Esophagus muscularis mucosa (tissue), 4 donors: ENCODE measurements around the gene MSX1.

Experiments used
- EP300 ChIP-seq: sonication (generic); formaldehyde crosslinking; IDR thresholded peaks from one replicate; pipeline ENCODE4 v1.6.1; 2017; ENCODE audit warnings: antibody characterized with exemption
- POLR2A ChIP-seq: fragments of 450-650 bp; IDR thresholded peaks from one replicate; pipeline ENCODE4 v1.6.1; 2017; ENCODE audit warnings: antibody characterized with exemption, moderate library complexity, mild to moderate bottlenecking, low read depth
- POLR2AphosphoS5 ChIP-seq, 2 donors: sonication (generic); formaldehyde crosslinking; IDR thresholded peaks; one replicate each; pipeline ENCODE4 v1.6.1; 2017; ENCODE audit warnings: antibody characterized with exemption in 2 of 2
- TF ChIP-seq, protein P1 (sequence below), 3 experiments: fragments of 200-600 bp in 2 of 3; fragments of 450-650 bp in 1 of 3; sonication (generic) in 2 of 3; IDR thresholded peaks; one replicate each; pipeline ENCODE4 v1.5.1; 2017 to 2019; ENCODE audit warnings: antibody characterized with exemption in 3 of 3, mild to moderate bottlenecking in 2 of 3, moderate library complexity in 1 of 3

DNA sequence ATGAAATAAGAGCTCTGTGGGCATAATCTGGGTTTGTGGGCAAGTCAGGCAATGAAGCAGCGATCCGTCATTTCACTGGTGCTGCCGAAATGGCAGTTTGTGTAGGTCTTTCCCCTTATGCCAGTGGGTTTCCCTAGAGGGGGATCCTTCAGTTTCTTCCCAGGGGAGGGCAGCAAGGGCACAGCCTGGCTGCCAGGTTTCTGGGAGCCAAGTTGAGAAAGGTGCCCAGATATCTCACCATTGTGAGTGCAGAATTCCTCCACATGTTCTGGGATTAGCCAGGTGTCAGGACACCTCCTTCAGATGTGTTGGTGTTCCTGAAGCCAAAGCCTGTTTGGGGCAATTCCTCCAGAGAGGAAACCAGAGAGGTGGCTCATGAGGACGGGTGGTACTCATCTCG is 28.0 kb downstream of the MSX1 start:
- TF ChIP-seq POLR2A (no peak), POLR2AphosphoS5 (IDR thresholded peaks at IDR 0.05) (no peak), EP300 (no peak)
- TF ChIP-seq, protein P1, sequence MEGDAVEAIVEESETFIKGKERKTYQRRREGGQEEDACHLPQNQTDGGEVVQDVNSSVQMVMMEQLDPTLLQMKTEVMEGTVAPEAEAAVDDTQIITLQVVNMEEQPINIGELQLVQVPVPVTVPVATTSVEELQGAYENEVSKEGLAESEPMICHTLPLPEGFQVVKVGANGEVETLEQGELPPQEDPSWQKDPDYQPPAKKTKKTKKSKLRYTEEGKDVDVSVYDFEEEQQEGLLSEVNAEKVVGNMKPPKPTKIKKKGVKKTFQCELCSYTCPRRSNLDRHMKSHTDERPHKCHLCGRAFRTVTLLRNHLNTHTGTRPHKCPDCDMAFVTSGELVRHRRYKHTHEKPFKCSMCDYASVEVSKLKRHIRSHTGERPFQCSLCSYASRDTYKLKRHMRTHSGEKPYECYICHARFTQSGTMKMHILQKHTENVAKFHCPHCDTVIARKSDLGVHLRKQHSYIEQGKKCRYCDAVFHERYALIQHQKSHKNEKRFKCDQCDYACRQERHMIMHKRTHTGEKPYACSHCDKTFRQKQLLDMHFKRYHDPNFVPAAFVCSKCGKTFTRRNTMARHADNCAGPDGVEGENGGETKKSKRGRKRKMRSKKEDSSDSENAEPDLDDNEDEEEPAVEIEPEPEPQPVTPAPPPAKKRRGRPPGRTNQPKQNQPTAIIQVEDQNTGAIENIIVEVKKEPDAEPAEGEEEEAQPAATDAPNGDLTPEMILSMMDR (IDR thresholded peaks at IDR 0.05): no peak
